Measurements from ENCODE around the gene RYR1.
"Not testable (repeated sequence)": the region's sequence is repeated elsewhere in the genome, so short reads cannot be mapped to it uniquely, and the experiment has no call there.

DNA sequence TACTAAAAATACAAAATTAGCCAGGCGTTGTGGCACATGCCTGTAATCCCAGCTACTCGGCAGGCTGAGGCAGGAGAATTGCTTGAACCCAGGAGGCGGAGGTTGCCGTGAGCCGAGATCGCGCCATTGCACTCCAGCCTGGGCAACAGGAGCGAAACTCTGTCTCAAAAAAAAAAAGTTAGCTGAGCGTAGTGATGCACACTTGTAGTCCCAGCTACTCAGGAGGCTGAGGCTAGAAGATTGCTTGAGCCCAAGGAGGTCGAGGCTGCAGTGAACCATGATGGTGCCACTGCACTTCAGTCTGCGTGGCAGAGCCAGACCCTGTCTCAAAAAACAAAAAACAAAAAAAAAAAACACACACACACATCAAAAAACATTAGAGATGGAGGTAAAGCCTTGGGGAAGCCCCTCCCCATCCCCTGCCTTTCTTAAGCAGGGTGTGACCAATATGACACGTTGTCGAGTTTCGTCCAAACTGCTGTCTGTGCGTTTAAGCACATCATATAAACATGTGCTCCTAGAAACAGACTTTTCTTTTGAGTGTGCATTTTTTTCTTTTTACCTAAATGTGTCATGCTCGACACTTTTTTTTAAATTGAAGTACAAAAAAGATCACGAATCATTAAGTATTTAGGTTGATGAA, 6.3 kb upstream of the RYR1 start:
- TF ChIP-seq YY1 (IDR thresholded peaks at IDR 0.05; ENCODE audit: low read depth); SIN3A (IDR thresholded peaks at IDR 0.05; ENCODE audit: borderline replicate concordance, low read depth, low read length); EP300 (IDR thresholded peaks at IDR 0.05; ENCODE audit: borderline replicate concordance in 1 of 2, low read depth in 1 of 2, low read length in 1 of 2); RAD21 (IDR thresholded peaks at IDR 0.05; ENCODE audit: low read length); RCOR1 (IDR thresholded peaks at IDR 0.05; ENCODE audit: low read length); POLR2AphosphoS5 (IDR thresholded peaks at IDR 0.05; ENCODE audit: low read depth, low read length); RFX5 (IDR thresholded peaks at IDR 0.05; ENCODE audit: low read length): not testable (repeated sequence)
- TF ChIP-seq, protein P1, sequence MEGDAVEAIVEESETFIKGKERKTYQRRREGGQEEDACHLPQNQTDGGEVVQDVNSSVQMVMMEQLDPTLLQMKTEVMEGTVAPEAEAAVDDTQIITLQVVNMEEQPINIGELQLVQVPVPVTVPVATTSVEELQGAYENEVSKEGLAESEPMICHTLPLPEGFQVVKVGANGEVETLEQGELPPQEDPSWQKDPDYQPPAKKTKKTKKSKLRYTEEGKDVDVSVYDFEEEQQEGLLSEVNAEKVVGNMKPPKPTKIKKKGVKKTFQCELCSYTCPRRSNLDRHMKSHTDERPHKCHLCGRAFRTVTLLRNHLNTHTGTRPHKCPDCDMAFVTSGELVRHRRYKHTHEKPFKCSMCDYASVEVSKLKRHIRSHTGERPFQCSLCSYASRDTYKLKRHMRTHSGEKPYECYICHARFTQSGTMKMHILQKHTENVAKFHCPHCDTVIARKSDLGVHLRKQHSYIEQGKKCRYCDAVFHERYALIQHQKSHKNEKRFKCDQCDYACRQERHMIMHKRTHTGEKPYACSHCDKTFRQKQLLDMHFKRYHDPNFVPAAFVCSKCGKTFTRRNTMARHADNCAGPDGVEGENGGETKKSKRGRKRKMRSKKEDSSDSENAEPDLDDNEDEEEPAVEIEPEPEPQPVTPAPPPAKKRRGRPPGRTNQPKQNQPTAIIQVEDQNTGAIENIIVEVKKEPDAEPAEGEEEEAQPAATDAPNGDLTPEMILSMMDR (IDR thresholded peaks at IDR 0.05) = not testable (repeated sequence)
- TF ChIP-seq, protein P2, sequence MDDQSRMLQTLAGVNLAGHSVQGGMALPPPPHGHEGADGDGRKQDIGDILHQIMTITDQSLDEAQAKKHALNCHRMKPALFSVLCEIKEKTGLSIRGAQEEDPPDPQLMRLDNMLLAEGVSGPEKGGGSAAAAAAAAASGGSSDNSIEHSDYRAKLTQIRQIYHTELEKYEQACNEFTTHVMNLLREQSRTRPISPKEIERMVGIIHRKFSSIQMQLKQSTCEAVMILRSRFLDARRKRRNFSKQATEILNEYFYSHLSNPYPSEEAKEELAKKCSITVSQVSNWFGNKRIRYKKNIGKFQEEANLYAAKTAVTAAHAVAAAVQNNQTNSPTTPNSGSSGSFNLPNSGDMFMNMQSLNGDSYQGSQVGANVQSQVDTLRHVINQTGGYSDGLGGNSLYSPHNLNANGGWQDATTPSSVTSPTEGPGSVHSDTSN (IDR thresholded peaks at IDR 0.05) = not testable (repeated sequence)
- TF ChIP-seq, protein P3, sequence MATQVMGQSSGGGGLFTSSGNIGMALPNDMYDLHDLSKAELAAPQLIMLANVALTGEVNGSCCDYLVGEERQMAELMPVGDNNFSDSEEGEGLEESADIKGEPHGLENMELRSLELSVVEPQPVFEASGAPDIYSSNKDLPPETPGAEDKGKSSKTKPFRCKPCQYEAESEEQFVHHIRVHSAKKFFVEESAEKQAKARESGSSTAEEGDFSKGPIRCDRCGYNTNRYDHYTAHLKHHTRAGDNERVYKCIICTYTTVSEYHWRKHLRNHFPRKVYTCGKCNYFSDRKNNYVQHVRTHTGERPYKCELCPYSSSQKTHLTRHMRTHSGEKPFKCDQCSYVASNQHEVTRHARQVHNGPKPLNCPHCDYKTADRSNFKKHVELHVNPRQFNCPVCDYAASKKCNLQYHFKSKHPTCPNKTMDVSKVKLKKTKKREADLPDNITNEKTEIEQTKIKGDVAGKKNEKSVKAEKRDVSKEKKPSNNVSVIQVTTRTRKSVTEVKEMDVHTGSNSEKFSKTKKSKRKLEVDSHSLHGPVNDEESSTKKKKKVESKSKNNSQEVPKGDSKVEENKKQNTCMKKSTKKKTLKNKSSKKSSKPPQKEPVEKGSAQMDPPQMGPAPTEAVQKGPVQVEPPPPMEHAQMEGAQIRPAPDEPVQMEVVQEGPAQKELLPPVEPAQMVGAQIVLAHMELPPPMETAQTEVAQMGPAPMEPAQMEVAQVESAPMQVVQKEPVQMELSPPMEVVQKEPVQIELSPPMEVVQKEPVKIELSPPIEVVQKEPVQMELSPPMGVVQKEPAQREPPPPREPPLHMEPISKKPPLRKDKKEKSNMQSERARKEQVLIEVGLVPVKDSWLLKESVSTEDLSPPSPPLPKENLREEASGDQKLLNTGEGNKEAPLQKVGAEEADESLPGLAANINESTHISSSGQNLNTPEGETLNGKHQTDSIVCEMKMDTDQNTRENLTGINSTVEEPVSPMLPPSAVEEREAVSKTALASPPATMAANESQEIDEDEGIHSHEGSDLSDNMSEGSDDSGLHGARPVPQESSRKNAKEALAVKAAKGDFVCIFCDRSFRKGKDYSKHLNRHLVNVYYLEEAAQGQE (IDR thresholded peaks at IDR 0.05; ENCODE audit: low read depth, low read length) = not testable (repeated sequence)

Data from SK-N-SH (cell line).